Posterior cingulate gyrus (tissue), 11 donors: ENCODE results near the gene TNS3.
A peak's percentile ranks its signal among the peaks of the same experiment; 100 is the strongest.

Source experiments
- DNase-seq, 10 donors: peaks; one replicate each; pipeline versions ENCODE4 v3.0.0 to v3.0.0-alpha.2; 2020 to 2021; ENCODE audit warnings: mixed read lengths in 3 of 10
- intact Hi-C: fragments of 100-400 bp; cut with DNase I; formaldehyde crosslinking; loops from one replicate; pipeline ENCODE4 v1.15.1; 2023

TNS3 gene

GRCh38 chr7:47420122-47420780 lies 161.7 kb downstream of the TNS3 start:
- DNase-seq = no peak

GRCh38 chr7:47419471-47419870 lies 162.4 kb downstream of the TNS3 start:
- DNase-seq = no peak
- intact Hi-C loops = no loop called here

More at GRCh38 chr7:47420122-47420780, 161.7 kb downstream of the TNS3 start:
- intact Hi-C loops = no loop called here

- intact Hi-C loops = no loop called here
- DNase-seq = no peak
Observed at GRCh38 chr7:47418601-47419309, 163.2 kb downstream of the TNS3 start.

- intact Hi-C loops = no loop called here
- no peak for DNase-seq
Observed at GRCh38 chr7:47416492-47417480, 165.1 kb downstream of the TNS3 start.

GRCh38 chr7:47415318-47416212 lies 166.3 kb downstream of the TNS3 start:
- intact Hi-C loops = no loop called here
- peak in 1 of 10 donors; percentile 78 for DNase-seq

GRCh38 chr7:47414342-47415317 lies 167.3 kb downstream of the TNS3 start:
- DNase-seq = peak in 1 of 10 donors; percentile 67
- intact Hi-C loops = no loop called here

- intact Hi-C loops = no loop called here
Observed at GRCh38 chr7:47413526-47414341, 168.2 kb downstream of the TNS3 start.

GRCh38 chr7:47411901-47412300 lies 170.0 kb downstream of the TNS3 start:
- DNase-seq = peak in 1 of 10 donors; percentile 18
- intact Hi-C loops = loop anchor here (1.0 kb wide), 1 partner anchor 12 kb away; no protein-coding TSS in a partner anchor

More at GRCh38 chr7:47413526-47414341, 168.2 kb downstream of the TNS3 start:
- DNase-seq = no peak

- peak in 1 of 10 donors; percentile 43 for DNase-seq
- intact Hi-C loops = no loop called here
Observed at GRCh38 chr7:47411281-47411869, 170.5 kb downstream of the TNS3 start.

GRCh38 chr7:47408675-47409074 lies 173.2 kb downstream of the TNS3 start:
- intact Hi-C loops = no loop called here
- peak in 1 of 10 donors; percentile 30 for DNase-seq

- intact Hi-C loops = no loop called here
- peak in 1 of 10 donors; percentile 79 for DNase-seq
Observed at GRCh38 chr7:47407821-47408674, 173.9 kb downstream of the TNS3 start.

- peak in 1 of 10 donors; percentile 55 for DNase-seq
- intact Hi-C loops = no loop called here
Observed at GRCh38 chr7:47407136-47407535, 174.8 kb downstream of the TNS3 start.

- intact Hi-C loops = no loop called here
Observed at GRCh38 chr7:47406801-47407129, 175.1 kb downstream of the TNS3 start.

GRCh38 chr7:47405921-47406800 lies 175.8 kb downstream of the TNS3 start:
- intact Hi-C loops = no loop called here
- DNase-seq = peak in 4 of 10 donors; percentile 31 to 86 (median 58)

More at GRCh38 chr7:47406801-47407129, 175.1 kb downstream of the TNS3 start:
- peak in 1 of 10 donors; percentile 51 for DNase-seq

- no peak for DNase-seq
- intact Hi-C loops = no loop called here
Observed at GRCh38 chr7:47405286-47405904, 176.5 kb downstream of the TNS3 start.
